ENCODE results near the gene TNFSF18. TPM values are rescaled to one million over a fixed set of nuclear protein-coding genes. Genes with fewer than 3 reads are reported as not detected.
A peak's percentile ranks its signal among the peaks of the same experiment; 100 is the strongest.

Gene TNFSF18
- total RNA-seq, 1 experiment from 2014 or later = not detected

DNA sequence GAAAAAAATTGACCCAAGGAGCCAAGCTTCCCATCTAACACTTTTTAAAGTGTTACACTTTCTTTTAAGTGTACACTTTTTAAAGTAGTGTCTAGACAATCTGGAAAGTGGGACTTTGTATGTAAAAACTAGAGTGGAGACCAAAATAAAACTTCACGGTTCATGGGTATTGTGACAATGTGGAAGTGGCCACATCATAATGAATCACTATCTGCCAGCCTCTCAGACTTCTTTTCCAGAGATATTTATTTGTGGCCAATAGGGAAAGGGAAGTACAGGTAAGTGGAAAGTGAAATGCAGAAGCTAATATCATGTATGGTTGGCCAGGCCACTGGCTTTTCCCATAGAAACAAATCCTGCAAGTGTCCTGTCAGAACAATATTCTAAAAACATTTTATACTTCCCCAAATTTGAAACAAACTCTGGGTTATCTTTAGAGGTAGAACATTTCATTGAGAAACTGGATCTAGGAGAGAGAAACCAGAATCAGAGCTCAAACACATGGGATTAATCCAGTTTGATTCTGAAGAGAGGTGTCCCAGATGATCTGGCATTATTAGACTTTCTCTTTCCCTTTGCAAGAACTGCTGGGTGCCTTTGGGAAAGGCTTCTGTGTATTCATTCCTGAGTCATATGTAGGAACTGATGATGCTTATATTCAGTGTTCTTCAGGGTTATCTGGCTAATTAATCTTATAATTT is 2.0 kb downstream of the TNFSF18 start:
- in situ Hi-C loops (cut with HindIII; ENCODE audit: low pct_unique_long_range_greater_than_20kb, low sequenced_read_pairs) = no loop called here
- DNase-seq (ENCODE audit: low read depth, low spot score) = no peak

- no peak for DNase-seq (ENCODE audit: low read depth, low spot score)
These were observed 6.1 kb downstream of the TNFSF18 start for GRCh38 chr1:173044656-173045055.

DNA sequence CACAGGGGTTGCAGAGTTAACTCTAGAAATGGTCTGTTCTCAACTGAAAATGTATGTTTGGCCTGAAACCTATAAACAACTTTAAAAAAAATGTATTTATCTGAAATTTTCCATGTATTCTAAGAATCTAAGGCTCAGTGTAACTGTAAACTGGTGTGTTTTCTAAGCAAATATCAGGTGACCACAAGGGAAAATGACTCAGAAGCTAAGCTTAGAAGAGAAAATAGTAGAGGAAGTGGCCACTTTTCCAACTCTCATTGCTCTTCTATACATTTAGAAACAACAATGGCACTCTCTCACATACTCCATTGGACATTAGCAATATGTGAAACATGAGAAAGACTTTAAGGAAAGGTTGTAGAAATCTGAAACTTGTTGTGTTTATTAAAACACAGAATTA is 7.5 kb downstream of the TNFSF18 start:
- no peak for DNase-seq (ENCODE audit: low read depth, low spot score)
- in situ Hi-C loops (cut with HindIII; ENCODE audit: low pct_unique_long_range_greater_than_20kb, low sequenced_read_pairs) = no loop called here

More at GRCh38 chr1:173044656-173045055, 6.1 kb downstream of the TNFSF18 start:
- in situ Hi-C loops (cut with HindIII; ENCODE audit: low pct_unique_long_range_greater_than_20kb, low sequenced_read_pairs) = no loop called here

GRCh38 chr1:173042806-173043205 is 7.9 kb downstream of the TNFSF18 start:
- in situ Hi-C loops (cut with HindIII; ENCODE audit: low pct_unique_long_range_greater_than_20kb, low sequenced_read_pairs) = no loop called here
- DNase-seq (ENCODE audit: low read depth, low spot score) = no peak

DNA sequence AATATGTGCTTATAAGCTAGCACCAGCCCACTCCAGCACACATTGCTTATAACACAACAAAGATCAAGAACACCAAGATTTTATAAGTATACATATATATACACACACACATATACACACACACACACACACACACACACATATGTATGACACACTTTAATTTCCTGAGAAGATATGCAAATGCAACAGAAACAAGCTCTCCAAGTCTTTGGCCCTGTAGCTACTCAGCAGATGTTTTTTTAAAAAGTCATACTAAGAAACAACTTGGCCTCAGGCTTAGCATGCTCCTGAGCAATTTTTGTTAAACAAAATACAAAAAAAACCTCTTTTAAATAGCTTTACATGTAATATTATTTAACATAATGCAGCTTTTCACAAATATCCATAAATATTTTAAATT is 11.1 kb downstream of the TNFSF18 start:
- in situ Hi-C loops (cut with HindIII; ENCODE audit: low pct_unique_long_range_greater_than_20kb, low sequenced_read_pairs) = no loop called here
- no peak for DNase-seq (ENCODE audit: low read depth, low spot score)

DNA sequence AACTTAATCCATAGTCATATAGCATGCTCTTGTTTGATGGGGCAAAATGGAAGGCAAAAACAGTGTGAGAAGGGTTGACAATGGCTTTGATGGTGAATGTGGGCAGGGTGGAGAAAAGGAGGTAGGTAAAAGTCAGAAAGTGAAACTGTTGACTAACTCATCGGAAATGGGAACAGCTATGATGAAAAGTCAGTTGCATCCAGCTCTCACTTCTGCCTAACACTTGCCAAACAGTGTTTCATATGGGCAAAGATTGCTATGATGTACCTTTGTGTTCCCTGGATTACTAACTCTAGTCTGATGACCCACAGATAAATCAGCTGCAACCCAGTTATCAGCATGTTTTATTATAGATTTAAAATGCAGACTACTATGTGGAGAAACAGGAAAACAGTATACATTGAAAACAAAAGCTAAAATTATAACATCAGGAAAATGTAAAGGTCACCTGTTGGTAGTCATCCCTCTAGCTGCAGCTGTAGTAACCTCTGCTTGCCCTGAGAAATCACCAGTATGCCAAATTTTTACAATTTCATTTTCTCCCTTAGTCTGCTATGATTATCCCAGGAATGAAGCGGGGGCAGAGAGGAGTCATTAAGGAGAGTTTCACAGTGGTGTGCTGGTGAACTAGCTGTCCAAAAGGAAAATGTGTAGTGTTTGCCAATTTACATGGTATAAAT is 11.7 kb downstream of the TNFSF18 start:
- in situ Hi-C loops (cut with HindIII; ENCODE audit: low pct_unique_long_range_greater_than_20kb, low sequenced_read_pairs) = no loop called here
- no peak for DNase-seq (ENCODE audit: low read depth, low spot score)

GRCh38 chr1:173024543-173024942 is 26.2 kb downstream of the TNFSF18 start:
- in situ Hi-C loops (cut with HindIII; ENCODE audit: low pct_unique_long_range_greater_than_20kb, low sequenced_read_pairs) = no loop called here
- no peak for DNase-seq (ENCODE audit: low read depth, low spot score)

DNA sequence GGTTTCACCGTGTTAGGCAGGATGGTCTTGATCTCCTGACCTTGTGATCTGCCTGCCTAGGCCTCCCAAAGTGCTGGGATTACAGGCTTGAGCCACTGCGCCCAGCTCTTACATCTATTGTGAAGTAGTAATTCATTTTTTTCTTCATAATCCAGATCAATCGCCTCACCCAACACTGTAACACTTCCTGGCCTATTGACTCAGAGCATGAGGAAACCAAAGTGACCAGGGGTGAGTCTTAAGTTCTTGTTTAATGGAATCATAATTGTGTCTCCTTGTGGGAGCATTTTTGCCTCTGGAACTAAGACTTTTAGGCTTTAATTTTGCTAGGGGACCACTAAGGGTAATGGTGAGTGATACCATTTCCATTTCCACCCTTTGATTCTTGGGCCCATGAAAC is 27.4 kb downstream of the TNFSF18 start:
- no peak for DNase-seq (ENCODE audit: low read depth, low spot score)
- in situ Hi-C loops (cut with HindIII; ENCODE audit: low pct_unique_long_range_greater_than_20kb, low sequenced_read_pairs) = no loop called here

DNA sequence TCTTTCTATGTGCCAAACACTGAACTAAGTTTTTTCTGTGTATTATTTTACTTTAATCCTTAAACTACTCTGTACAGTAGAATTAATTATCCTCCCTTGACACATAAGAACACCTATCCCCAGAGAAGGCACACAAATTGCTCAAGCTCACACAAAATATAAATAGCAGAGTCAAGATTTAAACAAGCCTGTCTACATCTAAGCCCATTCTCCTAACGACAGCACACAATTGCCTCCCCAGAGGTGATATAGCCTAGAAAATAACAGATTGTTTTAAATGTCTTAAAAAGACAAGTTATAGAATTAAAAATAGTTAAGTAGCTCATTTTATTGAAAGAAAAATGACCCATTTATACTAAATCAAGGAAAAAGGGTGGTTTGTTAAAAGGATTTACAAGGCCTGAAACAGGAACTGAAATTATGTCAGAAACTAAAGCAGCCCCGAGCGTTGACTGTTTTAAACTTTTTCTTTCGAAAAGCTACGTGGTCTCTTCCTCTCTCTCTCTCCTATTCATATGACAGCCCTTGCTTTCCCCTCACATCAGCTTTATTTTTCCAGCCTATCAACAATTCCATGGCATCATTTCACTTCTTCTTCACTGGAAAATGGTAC is 30.5 kb downstream of the TNFSF18 start:
- in situ Hi-C loops (cut with HindIII; ENCODE audit: low pct_unique_long_range_greater_than_20kb, low sequenced_read_pairs) = no loop called here

DNA sequence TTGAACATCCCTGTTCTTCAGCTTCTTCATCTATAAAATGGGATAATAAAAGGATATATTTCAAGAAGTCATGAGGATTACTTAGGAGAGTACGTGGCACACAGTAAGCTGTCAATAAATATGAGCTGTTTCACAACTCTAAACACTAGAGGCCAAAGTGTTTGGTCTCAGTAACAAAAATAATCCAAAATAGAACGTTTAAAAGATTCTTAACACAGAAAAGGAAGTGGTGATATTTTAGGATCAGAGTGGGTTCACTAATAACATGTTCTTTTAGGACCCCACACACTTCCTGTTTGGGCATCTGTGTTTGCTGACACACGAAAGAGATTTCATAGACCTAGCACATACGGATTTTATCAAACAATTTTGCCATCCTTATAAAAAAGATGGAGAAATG is 32.9 kb downstream of the TNFSF18 start:
- in situ Hi-C loops (cut with HindIII; ENCODE audit: low pct_unique_long_range_greater_than_20kb, low sequenced_read_pairs) = no loop called here
- no peak for DNase-seq (ENCODE audit: low read depth, low spot score)

More for the DNA sequence above, 30.5 kb downstream of the TNFSF18 start:
- no peak for DNase-seq (ENCODE audit: low read depth, low spot score)

DNA sequence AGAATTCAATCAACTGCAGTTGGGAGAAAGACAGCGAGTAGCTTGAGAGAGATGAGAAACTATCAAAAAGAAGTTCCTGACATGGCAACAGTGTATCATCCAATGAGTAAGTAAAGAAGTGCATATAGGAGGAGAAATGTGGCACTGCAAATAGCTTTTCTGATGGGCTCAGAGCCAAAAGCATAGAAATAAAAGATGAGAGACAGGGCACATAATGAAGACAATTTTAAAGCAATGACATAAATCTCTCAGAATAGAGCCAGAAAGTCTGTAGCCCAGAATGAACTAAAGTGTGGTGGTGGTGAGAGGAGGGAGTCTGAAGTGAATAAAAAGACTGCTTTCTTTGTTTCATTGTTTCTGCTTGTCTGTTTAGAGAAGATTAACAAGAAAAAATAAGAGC is 34.3 kb downstream of the TNFSF18 start:
- in situ Hi-C loops (cut with HindIII; ENCODE audit: low pct_unique_long_range_greater_than_20kb, low sequenced_read_pairs) = no loop called here

DNA sequence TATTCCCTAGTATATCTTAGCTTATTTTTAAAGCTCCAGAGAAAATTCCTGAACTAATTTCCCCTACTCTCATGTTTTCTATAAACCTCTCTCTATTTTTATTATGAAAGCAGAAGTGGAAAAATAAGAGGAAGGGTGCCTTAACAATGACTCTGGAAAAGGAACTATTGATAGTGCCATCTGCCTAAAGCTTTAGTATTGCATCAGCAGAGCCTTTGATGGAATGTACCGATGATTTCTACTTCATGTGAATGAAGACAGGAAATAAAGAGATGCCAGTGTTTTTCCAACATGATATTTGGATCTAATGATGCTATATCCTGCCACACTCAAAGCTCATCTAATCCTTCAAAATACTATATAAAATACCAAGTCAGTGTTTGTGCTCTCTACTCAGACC is 35.1 kb downstream of the TNFSF18 start:
- in situ Hi-C loops (cut with HindIII; ENCODE audit: low pct_unique_long_range_greater_than_20kb, low sequenced_read_pairs) = no loop called here
- DNase-seq (ENCODE audit: low read depth, low spot score) = no peak

More for the DNA sequence above, 34.3 kb downstream of the TNFSF18 start:
- DNase-seq (ENCODE audit: low read depth, low spot score) = no peak

DNA sequence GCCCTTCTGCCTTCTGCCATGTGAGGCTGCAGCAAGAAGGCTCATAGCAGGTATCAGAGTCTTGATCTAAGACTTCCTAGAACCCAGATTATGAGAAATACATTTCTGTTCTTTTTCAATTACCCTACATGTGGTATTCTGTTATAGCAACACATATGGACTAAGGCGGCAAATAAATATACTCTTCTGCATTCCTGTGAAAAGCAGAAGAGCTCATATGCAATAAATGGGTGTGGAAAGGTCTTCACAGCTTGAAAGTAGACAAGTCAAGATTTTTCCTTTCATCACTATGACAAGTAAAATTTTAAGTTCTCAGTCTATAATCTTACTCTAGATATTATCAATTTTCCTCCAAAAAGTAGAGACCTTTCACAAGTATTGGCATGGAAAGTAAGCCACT is 36.6 kb downstream of the TNFSF18 start:
- DNase-seq (ENCODE audit: low read depth, low spot score) = no peak
- in situ Hi-C loops (cut with HindIII; ENCODE audit: low pct_unique_long_range_greater_than_20kb, low sequenced_read_pairs) = no loop called here

- DNase-seq (ENCODE audit: low read depth, low spot score) = no peak
- in situ Hi-C loops (cut with HindIII; ENCODE audit: low pct_unique_long_range_greater_than_20kb, low sequenced_read_pairs) = no loop called here
These were observed 38.6 kb downstream of the TNFSF18 start for GRCh38 chr1:173012126-173012525.

DNA sequence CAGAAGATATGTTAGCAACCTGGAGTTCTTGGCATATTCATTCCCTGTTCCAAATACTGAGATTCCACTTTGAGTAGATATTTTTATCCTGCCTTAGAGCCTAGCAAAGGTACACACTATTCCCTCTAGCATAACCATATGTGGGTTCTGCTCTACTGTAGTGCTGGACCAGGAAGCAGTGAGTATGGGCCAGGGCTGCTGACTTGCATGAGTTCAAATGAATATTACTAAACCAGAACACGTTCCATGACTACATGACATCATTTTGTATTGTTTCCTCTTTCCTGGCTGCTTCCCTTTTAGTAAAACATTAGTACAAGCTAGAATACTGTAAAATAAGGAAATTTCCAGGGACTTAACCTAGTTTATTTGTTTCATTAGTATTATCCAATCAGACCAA is 41.1 kb downstream of the TNFSF18 start:
- DNase-seq (ENCODE audit: low read depth, low spot score) = no peak
- in situ Hi-C loops (cut with HindIII; ENCODE audit: low pct_unique_long_range_greater_than_20kb, low sequenced_read_pairs) = no loop called here

DNA sequence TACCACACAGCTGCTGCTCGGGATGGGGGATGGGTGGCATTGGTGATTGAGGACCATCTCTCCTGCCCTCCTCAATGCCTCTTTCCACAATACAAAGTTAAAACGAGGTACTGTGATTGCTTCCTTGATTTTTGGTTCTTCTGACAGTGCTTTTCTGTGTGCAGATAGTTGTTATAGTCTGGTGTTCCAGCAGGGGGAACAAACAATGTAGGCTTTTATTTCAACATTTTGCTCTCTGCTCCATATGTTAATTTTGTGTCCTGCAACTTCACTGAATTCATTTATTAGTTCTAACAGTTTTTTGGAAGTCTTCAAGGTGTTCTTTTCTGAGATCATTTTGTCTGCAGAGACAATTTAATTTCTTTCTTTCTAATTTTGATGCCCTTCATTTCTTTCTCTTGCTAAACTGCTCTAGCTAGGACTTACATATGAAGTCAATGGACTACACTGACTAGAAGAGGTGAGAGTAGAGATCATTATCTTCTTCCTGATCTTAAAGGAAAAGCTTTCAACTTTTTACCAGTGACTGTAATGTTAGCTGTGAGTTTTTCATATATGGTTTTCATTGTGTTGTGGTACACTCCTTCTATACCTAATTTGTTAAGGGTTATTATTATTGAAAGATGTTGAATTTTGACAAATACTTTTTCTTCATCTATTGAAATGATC is 45.4 kb downstream of the TNFSF18 start:
- peak; percentile 71 for DNase-seq (ENCODE audit: low read depth, low spot score)
- in situ Hi-C loops (cut with HindIII; ENCODE audit: low pct_unique_long_range_greater_than_20kb, low sequenced_read_pairs) = no loop called here

DNA sequence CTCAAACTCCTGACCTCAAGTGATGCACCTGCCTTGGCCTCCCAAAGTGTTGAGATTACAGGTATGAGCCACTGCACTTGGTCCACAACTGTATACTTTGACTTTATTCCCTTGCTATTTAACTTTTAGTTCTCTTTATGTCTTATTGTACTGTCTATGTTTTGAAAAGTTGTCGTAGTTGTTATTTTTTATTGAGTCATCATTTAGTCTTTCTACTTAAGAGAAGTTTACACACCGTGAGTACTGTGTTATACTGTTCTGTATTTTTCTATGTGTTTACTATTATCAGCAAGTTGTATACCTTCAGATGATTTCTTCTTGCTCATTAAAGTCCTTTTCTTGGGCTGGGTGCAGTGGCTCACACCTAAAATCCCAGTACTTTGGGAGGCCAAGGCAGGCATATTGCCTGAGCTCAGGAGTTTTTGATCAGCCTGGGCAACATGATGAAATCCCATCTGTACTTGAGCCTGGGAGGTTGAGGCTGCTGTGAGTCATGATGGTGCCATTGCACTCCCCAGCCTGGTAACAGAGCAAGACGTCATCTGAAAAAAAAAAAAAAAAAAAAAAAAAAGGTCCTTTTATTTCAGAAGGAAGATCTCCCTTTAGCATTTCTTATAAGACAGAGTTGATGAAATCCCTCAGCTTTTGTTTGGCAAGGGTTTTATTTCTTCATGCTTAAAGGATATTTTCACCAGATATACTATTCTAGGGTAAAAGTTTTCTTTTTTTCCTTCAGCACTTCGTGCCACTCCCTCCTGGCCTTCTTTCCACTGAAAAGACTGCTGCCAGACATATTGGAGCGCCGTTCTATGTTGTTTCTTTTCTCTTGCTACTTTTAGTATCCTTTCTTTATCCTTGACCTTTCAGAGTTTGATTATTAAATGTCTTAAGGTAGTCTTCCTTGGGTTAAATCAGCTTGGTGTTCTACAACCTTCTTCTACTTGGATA is 47.6 kb downstream of the TNFSF18 start:
- peak; percentile 23 for DNase-seq (ENCODE audit: low read depth, low spot score)
- in situ Hi-C loops (cut with HindIII; ENCODE audit: low pct_unique_long_range_greater_than_20kb, low sequenced_read_pairs) = no loop called here

Data from SK-MEL-5 (cell line).